SK-N-SH treated with all-trans-retinoic acid at 6 μM for 48 hours (cell line): ENCODE results near the gene TPRX2.

Source experiments
- ARNTL ChIP-seq: fragments of 450-650 bp; formaldehyde crosslinking; IDR thresholded peaks from 2 replicates; pipeline ENCODE4 v1.5.0; 2020; ENCODE audit warnings: low read depth, mild to moderate bottlenecking, moderate library complexity, borderline replicate concordance
- CREB5 ChIP-seq: fragments of 250-450 bp; sonication (Bioruptor Pico); IDR thresholded peaks from 2 replicates; pipeline ENCODE4 v1.5.1; 2020; ENCODE audit warnings: low read depth, mild to moderate bottlenecking, moderate library complexity
- CSDC2 ChIP-seq: fragments of 250-450 bp; sonication (Bioruptor Pico); IDR thresholded peaks from 2 replicates; pipeline ENCODE4 v1.5.0; 2020; ENCODE audit warnings: mild to moderate bottlenecking, moderate library complexity
- CSRNP3 ChIP-seq: fragments of 250-450 bp; sonication (Bioruptor Pico); IDR thresholded peaks from 2 replicates; pipeline ENCODE4 v1.5.1; 2021; ENCODE audit warnings: mild to moderate bottlenecking, moderate library complexity
- ESRRG ChIP-seq: fragments of 250-450 bp; sonication (Bioruptor Pico); IDR thresholded peaks from 2 replicates; pipeline ENCODE4 v1.6.1; 2021; ENCODE audit warnings: mild to moderate bottlenecking
- GLIS3 ChIP-seq: fragments of 250-450 bp; sonication (Bioruptor Pico); IDR thresholded peaks from 2 replicates; pipeline ENCODE4 v1.5.0; 2020; ENCODE audit warnings: mild to moderate bottlenecking, moderate library complexity
- PATZ1 ChIP-seq: fragments of 250-450 bp; sonication (Bioruptor Pico); IDR thresholded peaks from 2 replicates; pipeline ENCODE4 v1.8.0; 2020; ENCODE audit warnings: mild to moderate bottlenecking, moderate library complexity, borderline replicate concordance
- RARB ChIP-seq: fragments of 250-450 bp; sonication (Bioruptor Pico); IDR thresholded peaks from 2 replicates; pipeline ENCODE4 v1.8.0; 2021; ENCODE audit warnings: mild to moderate bottlenecking, moderate library complexity
- TCF4 ChIP-seq: fragments of 250-450 bp; sonication (Bioruptor Pico); IDR thresholded peaks from 2 replicates; pipeline ENCODE4 v1.8.0; 2021; ENCODE audit warnings: mild to moderate bottlenecking, moderate library complexity, borderline replicate concordance
- TSHZ2 ChIP-seq: fragments of 250-450 bp; sonication (Bioruptor Pico); IDR thresholded peaks from 2 replicates; pipeline ENCODE4 v1.5.0; 2020; ENCODE audit warnings: mild to moderate bottlenecking, moderate library complexity
- ZC3H10 ChIP-seq: fragments of 250-450 bp; sonication (Bioruptor Pico); IDR thresholded peaks from 2 replicates; pipeline ENCODE4 v1.5.1; 2021; ENCODE audit warnings: mild to moderate bottlenecking, moderate library complexity
- ZFP3 ChIP-seq: fragments of 250-450 bp; sonication (Bioruptor Pico); IDR thresholded peaks from 2 replicates; pipeline ENCODE4 v1.5.0; 2020; ENCODE audit warnings: mild to moderate bottlenecking, moderate library complexity
- ZFP30 ChIP-seq: fragments of 450-650 bp; formaldehyde crosslinking; IDR thresholded peaks from 2 replicates; pipeline ENCODE4 v1.5.0; 2022; ENCODE audit warnings: mild to moderate bottlenecking, moderate library complexity

GRCh38 chr19:47901370-47901769 lies 42.3 kb downstream of the TPRX2 start:
- no peak for TF ChIP-seq TCF4 (CRISPR knock-in tag)
- TF ChIP-seq ESRRG (CRISPR knock-in tag) = no peak
- TF ChIP-seq TSHZ2 (CRISPR knock-in tag) = no peak
- TF ChIP-seq GLIS3 (CRISPR knock-in tag) = no peak
- no peak for TF ChIP-seq ARNTL (CRISPR knock-in tag)
- TF ChIP-seq RARB = no peak
- TF ChIP-seq PATZ1 = no peak
- TF ChIP-seq ZFP3 (CRISPR knock-in tag) = no peak
- no peak for TF ChIP-seq CSRNP3 (CRISPR knock-in tag)
- TF ChIP-seq ZFP30 (CRISPR knock-in tag) = no peak
- TF ChIP-seq CREB5 (CRISPR knock-in tag) = no peak
- TF ChIP-seq ZC3H10 (CRISPR knock-in tag) = no peak
- no peak for TF ChIP-seq CSDC2 (CRISPR knock-in tag)
